OCI-LY1 (cell line): ENCODE data around the gene ZDHHC23.

Source experiments
- H2AFZ ChIP-seq: fragments of 200-600 bp; sonication (generic), shearing (Covaris generic); 2 replicates; pipeline ENCODE4 v1.6.0; 2014; ENCODE audit warnings: antibody characterized with exemption, mild to moderate bottlenecking, low read length
- H3F3A ChIP-seq: fragments of 200-600 bp; sonication (generic), shearing (Covaris generic); 2 replicates; pipeline ENCODE4 v1.6.0; 2014; ENCODE audit warnings: mild to moderate bottlenecking, antibody characterized with exemption, low read length, moderate library complexity; ENCODE audit not compliant: insufficient read depth
- H3K27ac ChIP-seq: fragments of 200-600 bp; sonication (generic); 2 replicates; pipeline ENCODE4 v1.5.1; 2014; ENCODE audit warnings: low read length, mixed run types, mild to moderate bottlenecking, low read depth; ENCODE audit not compliant: poor library complexity, severe bottlenecking
- H3K27me3 ChIP-seq: fragments of 200-600 bp; sonication (generic); 2 replicates; pipeline ENCODE4 v1.6.0; 2014; ENCODE audit warnings: antibody characterized with exemption, mild to moderate bottlenecking, low read length, moderate library complexity; ENCODE audit not compliant: insufficient read depth
- H3K36me3 ChIP-seq: fragments of 200-600 bp; sonication (generic); 2 replicates; pipeline ENCODE4 v1.6.1; 2014; ENCODE audit warnings: mild to moderate bottlenecking, antibody characterized with exemption, low read length, moderate library complexity, mixed read lengths; ENCODE audit not compliant: insufficient read depth
- H3K4me1 ChIP-seq: fragments of 200-600 bp; sonication (generic); 2 replicates; pipeline ENCODE4 v1.5.1; 2014; ENCODE audit warnings: mild to moderate bottlenecking, low read length, moderate library complexity; ENCODE audit not compliant: insufficient read depth, severe bottlenecking
- H3K4me2 ChIP-seq: fragments of 200-600 bp; sonication (generic), shearing (Covaris generic); 2 replicates; pipeline ENCODE4 v1.6.1; 2014; ENCODE audit warnings: low read length
- H3K4me3 ChIP-seq: fragments of 200-600 bp; sonication (generic); 2 replicates; pipeline ENCODE4 v1.5.1; 2014; ENCODE audit warnings: low read length, low read depth, mild to moderate bottlenecking, mixed read lengths; ENCODE audit not compliant: poor library complexity, severe bottlenecking
- H3K79me2 ChIP-seq: fragments of 200-600 bp; shearing (Covaris generic); 2 replicates; pipeline ENCODE4 v1.6.1; 2016; ENCODE audit warnings: mixed run types, low read length, mixed read lengths; ENCODE audit not compliant: insufficient read depth
- H3K9ac ChIP-seq: fragments of 200-600 bp; sonication (generic), shearing (Covaris generic); 2 replicates; pipeline ENCODE4 v1.6.1; 2014; ENCODE audit warnings: mild to moderate bottlenecking, low read length, mixed read lengths
- H3K9me2 ChIP-seq: fragments of 200-600 bp; sonication (generic), shearing (Covaris generic); 2 replicates; pipeline ENCODE4 v1.6.1; 2014; ENCODE audit warnings: low read depth, mild to moderate bottlenecking, low read length, mixed read lengths
- H3K9me3 ChIP-seq: fragments of 200-600 bp; shearing (Covaris generic); 2 replicates; pipeline ENCODE4 v1.6.1; 2014; ENCODE audit warnings: low read length, mixed read lengths
- H4K20me1 ChIP-seq: fragments of 200-600 bp; sonication (generic), shearing (Covaris generic); 2 replicates; pipeline ENCODE4 v1.6.0; 2016; ENCODE audit warnings: mild to moderate bottlenecking, low read length; ENCODE audit not compliant: insufficient read depth
- EZH2 ChIP-seq: fragments of 200-600 bp; sonication (generic), shearing (Covaris generic); IDR thresholded peaks from 2 replicates; pipeline ENCODE4 v1.8.0; 2017; ENCODE audit warnings: borderline replicate concordance, mixed run types, mild to moderate bottlenecking, antibody characterized with exemption, low read length, moderate library complexity, mixed read lengths
- TF ChIP-seq, protein P1 (sequence below): fragments of 200-600 bp; sonication (generic), shearing (Covaris generic); IDR thresholded peaks from 2 replicates; pipeline ENCODE4 v1.5.1; 2017; ENCODE audit warnings: mild to moderate bottlenecking, antibody characterized with exemption, low read length, moderate library complexity, mixed read lengths

ZDHHC23 gene

DNA sequence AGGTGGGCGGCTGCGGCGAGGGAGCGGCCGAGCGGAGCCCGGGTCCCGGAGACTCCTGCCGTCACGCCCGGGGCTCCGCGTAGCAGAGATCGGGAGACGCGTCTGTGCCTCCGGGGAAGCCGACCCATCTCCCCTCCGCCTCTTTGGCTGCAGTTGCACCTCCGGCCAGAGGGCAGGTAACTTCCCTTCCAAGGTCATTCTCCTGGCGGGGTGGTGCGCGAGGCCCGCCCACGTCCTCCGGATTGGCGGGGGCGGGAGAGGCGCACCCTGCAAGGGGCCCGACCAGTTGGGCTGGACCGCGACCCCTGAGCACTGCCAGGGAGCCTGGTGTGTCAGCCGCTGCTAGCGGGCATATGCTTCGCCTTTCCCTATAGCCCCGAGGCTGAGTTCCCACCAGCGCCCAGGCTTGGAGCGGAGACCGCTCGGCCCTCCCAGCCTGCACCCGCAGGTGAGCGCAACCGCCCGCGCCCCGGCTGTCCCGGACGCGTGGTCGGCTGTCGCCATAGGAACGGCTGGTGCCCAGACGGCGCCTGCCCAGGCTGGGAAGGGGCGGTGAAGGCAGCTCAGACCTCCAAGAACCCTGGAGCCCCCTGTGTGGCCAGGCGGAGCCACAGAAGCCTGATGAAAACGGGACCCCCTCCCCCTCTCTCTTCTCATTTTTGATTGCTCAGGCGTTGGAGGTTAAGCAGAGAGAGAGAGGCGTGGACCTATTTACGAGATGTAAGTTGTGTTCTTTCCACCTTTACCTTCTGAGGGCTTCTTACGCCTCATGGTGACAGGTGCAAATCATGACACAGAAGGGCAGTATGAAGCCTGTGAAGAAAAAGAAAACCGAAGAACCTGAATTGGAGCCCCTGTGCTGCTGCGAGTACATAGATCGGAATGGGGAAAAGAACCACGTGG is 453 bp downstream of the ZDHHC23 start:
- no peaks in the 10 kb centered on the region for H3K27me3 ChIP-seq
- no peaks in the 10 kb centered on the region for H4K20me1 ChIP-seq
- H3K4me2 ChIP-seq: peak overlapping the region; percentile 78
- no peaks in the 10 kb centered on the region for H3K79me2 ChIP-seq
- H3K9ac ChIP-seq: peak overlapping the region; percentile 64
- H3F3A ChIP-seq: no peaks in the 10 kb centered on the region
- peaks cover 35% of the 10 kb centered on the region for H3K36me3 ChIP-seq
- H3K27ac ChIP-seq: peak overlapping the region; percentile 46
- H3K4me1 ChIP-seq: peaks cover 30% of the 10 kb centered on the region
- H3K9me2 ChIP-seq: no peaks in the 10 kb centered on the region
- no peaks in the 10 kb centered on the region for H3K9me3 ChIP-seq
- TF ChIP-seq, protein P1, sequence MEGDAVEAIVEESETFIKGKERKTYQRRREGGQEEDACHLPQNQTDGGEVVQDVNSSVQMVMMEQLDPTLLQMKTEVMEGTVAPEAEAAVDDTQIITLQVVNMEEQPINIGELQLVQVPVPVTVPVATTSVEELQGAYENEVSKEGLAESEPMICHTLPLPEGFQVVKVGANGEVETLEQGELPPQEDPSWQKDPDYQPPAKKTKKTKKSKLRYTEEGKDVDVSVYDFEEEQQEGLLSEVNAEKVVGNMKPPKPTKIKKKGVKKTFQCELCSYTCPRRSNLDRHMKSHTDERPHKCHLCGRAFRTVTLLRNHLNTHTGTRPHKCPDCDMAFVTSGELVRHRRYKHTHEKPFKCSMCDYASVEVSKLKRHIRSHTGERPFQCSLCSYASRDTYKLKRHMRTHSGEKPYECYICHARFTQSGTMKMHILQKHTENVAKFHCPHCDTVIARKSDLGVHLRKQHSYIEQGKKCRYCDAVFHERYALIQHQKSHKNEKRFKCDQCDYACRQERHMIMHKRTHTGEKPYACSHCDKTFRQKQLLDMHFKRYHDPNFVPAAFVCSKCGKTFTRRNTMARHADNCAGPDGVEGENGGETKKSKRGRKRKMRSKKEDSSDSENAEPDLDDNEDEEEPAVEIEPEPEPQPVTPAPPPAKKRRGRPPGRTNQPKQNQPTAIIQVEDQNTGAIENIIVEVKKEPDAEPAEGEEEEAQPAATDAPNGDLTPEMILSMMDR: no peak
- TF ChIP-seq EZH2: no peak
- H3K4me3 ChIP-seq: peak overlapping the region; percentile 72
- H2AFZ ChIP-seq: no peak overlapping the region

DNA sequence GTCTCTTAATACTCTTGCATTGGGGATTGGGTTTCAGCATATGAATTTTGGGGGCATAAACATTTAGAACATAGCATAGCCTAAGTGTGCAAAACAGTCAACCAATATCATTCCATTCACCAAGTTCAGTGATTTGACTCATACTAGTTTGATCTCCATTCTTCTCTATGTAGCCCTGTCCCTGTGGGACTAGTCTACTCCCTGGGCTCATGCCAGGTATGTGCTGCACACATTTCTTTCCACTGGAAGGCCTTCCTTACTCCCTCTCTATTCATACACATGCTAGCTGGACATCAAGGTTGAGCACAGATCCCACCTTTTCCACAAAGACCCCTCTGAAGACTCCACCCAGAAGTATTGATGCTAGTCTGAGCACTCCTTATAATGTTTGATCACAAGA is 5.1 kb downstream of the ZDHHC23 start:
- H3K79me2 ChIP-seq: no peaks in the 10 kb centered on the region
- no peak for TF ChIP-seq EZH2
- TF ChIP-seq, protein P1: no peak

DNA sequence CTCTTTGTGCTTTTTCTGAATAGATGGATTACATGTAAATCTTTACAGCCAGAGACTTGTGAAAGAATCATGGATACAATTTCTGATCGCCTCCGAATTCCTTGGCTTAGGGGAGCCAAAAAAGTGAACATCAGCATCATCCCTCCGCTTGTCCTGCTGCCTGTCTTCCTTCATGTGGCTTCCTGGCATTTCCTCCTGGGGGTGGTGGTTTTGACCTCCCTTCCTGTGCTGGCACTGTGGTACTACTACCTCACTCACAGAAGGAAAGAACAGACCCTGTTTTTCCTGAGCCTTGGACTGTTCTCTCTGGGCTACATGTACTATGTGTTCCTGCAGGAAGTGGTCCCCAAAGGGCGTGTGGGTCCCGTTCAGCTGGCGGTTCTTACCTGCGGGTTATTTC is 5.9 kb downstream of the ZDHHC23 start:
- Histone ChIP-seq H3K4me2 (no peak overlapping the region), H3K27ac (no peak overlapping the region), H3K4me1 (peaks cover 11% of the 10 kb centered on the region), H3K4me3 (no peak overlapping the region), H3K9me3 (no peaks in the 10 kb centered on the region), H3K27me3 (no peaks in the 10 kb centered on the region), H3K79me2 (no peaks in the 10 kb centered on the region), H3K36me3 (peaks cover 89% of the 10 kb centered on the region), H2AFZ (no peak overlapping the region), H3K9ac (no peak overlapping the region), H3F3A (no peaks in the 10 kb centered on the region), H4K20me1 (no peaks in the 10 kb centered on the region), H3K9me2 (no peaks in the 10 kb centered on the region)
- TF ChIP-seq, protein P1: no peak

More for the DNA sequence above, 5.1 kb downstream of the ZDHHC23 start:
- Histone ChIP-seq H4K20me1 (no peaks in the 10 kb centered on the region), H3K36me3 (peaks cover 81% of the 10 kb centered on the region), H3K9me3 (no peaks in the 10 kb centered on the region), H3K4me2 (no peak overlapping the region), H3K27me3 (no peaks in the 10 kb centered on the region), H3K4me1 (peaks cover 13% of the 10 kb centered on the region), H3K9me2 (no peaks in the 10 kb centered on the region), H2AFZ (no peak overlapping the region), H3K27ac (no peak overlapping the region), H3K4me3 (no peak overlapping the region), H3F3A (no peaks in the 10 kb centered on the region), H3K9ac (no peak overlapping the region)
